ENCODE measurements around the gene NOM1. TPM values are rescaled to one million over a fixed set of nuclear protein-coding genes. Genes with fewer than 3 reads are reported as not detected.
"Not testable (repeated sequence)": the region's sequence is repeated elsewhere in the genome, so short reads cannot be mapped to it uniquely, and the experiment has no call there.

The NOM1 gene
- 10.6 and 12.6 TPM in 2 replicates for polyA plus RNA-seq (2014; cell fraction: cytosol; rRNA removed)
- 14.4 and 44.8 TPM in 2 replicates for polyA plus RNA-seq (2014; cell fraction: nucleus; rRNA removed)

DNA sequence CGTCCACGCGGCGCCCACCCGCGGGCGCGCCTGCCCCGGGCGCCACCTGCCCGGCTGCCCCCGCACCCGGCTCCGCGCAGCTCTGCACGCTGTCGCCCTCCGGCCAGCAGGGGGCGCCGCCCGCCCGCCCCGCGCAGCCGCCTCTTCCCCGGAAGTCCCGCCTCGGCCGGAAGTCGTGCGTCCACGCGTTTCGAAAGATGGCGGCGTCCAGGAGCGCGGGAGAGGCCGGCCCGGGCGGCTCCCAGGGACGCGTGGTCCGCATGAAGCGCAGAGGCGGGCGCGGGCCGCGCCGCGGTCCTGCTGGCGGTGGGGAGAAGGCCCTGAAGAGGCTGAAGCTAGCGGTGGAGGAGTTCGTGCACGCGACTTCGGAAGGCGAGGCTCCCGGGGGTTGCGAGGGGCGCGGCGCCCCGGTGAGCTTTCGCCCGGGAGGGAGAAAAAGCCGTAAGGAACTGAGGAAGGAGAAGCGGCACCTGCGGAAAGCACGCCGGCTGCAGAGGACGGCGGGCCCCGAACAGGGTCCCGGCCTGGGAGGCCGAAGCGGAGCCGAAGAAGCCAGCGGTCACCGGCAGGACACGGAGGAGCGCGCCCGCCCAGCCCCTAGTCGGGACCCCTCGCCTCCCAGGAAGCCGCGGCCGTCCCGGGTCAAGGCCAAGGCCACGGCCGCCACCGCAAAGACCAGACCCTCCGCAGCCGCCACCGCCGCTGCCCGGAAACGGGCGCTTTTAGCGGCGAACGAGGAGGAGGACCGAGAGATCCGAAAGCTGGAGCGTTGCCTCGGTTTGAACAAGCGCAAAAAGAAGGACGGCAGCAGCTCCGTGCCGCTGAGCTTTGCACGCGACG is at the start of gene NOM1:
TSS of gene NOM1 (plus strand) at position 172 of the 840 bp plus-strand sequence. CDS start at position 198, 26 bp downstream.
- peak; percentile 81 for DNase-seq (ENCODE audit: low spot score)

- DNase-seq (ENCODE audit: low spot score): not testable (repeated sequence)
Observed at GRCh38 chr7:156900093-156900492, 49.4 kb upstream of the NOM1 start.

DNA sequence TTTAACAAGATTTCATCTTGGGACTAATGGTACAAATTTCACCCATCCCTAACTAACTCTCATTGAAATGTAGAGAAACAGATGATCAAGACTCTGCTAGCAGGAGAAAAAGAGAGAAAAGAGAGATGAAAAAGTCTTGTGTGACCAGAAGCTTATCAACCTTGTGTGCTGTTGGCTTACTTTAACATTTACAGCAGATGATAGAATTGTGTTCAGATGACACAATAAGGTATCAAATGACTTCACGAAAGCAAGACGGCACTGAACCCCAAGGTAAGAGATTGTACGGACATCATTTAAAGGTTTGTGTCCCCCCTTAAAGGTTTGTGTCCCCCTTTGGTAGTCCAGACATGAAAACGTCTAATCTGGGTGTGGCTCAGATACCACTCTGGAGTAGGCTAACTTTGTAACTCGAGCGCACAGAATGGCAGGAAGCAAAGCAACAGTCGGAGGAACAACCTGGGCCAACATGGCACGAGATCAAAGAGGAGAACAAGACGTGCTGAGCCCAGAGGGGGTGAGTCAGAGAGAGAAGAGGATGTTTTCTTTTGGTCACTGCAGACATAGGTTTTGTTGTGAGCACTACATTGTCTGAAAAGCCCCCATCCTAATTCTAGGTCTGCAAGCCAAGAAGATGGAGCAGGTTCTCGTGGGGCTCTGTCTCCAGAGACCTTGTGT is 46.1 kb upstream of the NOM1 start:
- DNase-seq (ENCODE audit: low spot score): no peak

DNA sequence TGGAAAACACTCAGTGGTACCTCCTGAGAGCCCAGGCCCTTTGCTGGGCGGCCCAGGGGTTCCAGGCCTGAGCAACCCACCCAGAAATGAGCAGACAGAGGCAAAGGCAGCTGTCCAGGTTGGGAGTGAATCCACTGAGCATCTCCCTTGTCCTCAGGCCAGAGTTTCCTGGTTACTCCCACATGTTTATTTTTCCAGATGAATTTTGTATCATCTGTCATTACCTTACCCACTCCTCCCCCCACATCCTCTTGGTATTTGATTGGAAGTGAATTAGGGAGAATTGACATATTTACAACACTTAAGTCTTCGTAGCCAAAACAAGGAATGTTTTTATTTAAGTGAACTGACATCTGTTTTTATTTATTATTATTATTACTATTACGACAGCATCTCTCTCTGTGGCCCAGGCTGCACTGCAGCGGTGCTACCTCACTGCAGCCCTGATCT is 43.3 kb upstream of the NOM1 start:
- DNase-seq (ENCODE audit: low spot score): no peak

- no peak for DNase-seq (ENCODE audit: low spot score)
Observed at GRCh38 chr7:156907656-156908055, 41.9 kb upstream of the NOM1 start.

DNA sequence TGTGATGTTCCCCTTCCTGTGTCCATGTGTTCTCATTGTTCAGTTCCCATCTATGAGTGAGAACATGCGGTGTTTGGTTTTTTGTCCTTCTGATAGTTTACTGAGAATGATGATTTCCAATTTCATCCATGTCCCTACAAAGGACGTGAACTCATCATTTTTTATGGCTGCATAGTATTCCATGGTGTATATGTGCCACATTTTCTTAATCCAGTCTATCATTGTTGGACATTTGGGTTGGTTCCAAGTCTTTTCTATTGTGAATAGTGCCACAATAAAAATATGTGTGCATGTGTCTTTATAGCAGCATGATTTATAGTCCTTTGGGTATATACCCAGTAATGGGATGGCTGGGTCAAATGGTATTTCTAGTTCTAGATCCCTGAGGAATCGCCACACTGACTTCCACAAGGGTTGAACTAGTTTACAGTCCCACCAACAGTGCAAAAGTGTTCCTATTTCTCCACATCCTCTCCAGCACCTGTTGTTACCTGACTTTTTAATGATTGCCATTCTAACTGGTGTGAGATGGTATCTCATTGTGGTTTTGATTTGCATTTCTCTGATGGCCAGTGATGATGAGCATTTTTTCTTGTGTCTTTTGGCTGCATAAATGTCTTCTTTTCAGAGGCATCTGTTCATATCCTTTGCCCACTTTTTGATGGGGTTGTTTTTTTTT is 39.8 kb upstream of the NOM1 start:
- DNase-seq (ENCODE audit: low spot score): not testable (repeated sequence)

DNA sequence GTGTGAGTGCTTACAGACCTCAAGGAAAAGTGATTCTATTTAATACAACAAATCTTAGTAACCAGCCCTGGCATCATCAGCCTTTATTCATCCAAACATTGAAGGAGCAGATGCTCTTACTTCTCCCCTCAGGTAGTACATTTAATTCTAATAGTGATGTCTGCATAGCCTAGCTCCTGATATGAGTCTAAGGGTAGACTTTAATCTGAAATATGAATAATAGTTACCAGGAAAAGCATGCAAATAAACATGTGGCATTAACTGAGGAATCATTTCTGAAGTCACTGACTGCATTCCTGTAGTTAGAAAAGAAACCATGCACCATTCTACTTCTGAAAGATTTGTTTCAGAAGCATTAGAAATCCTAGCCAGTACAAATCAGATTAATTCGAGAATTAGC is 30.9 kb upstream of the NOM1 start:
- DNase-seq (ENCODE audit: low spot score): no peak

DNA sequence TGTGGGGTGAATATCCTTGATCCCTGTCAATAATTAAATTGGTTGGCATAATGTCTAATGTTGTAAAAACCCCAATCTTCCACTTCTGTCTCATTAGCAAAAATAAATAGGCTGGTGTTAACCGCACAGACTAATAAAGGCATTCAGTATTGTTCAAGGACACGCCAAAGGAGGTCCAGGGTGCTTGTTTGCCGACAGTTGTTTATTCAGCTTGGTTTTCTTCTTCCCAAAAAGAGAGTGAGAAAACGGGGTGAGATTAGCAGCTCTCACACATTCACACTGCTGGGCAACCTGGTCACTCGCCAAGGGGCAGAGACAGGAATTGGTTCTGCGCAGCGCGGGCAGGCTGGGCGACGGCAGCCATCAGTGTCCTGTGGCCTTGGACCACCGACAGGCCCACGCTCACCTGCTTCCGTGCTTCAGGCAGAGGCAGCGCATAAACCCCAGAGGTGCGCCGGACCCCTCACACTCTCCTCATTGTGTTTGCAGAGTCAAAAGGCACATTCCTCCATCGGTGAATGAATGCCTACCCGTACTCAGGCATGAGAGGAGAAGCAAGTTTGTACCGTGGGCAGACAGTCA is 30.3 kb upstream of the NOM1 start:
- DNase-seq (ENCODE audit: low spot score): no peak

- no peak for DNase-seq (ENCODE audit: low spot score)
Observed at GRCh38 chr7:156920076-156920475, 29.4 kb upstream of the NOM1 start.

GRCh38 chr7:156920487-156921373 is 28.8 kb upstream of the NOM1 start:
- not testable (repeated sequence) for DNase-seq (ENCODE audit: low spot score)

- not testable (repeated sequence) for DNase-seq (ENCODE audit: low spot score)
Observed at GRCh38 chr7:156922304-156922703, 27.2 kb upstream of the NOM1 start.

- not testable (repeated sequence) for DNase-seq (ENCODE audit: low spot score)
Observed at GRCh38 chr7:156925821-156926220, 23.7 kb upstream of the NOM1 start.

DNA sequence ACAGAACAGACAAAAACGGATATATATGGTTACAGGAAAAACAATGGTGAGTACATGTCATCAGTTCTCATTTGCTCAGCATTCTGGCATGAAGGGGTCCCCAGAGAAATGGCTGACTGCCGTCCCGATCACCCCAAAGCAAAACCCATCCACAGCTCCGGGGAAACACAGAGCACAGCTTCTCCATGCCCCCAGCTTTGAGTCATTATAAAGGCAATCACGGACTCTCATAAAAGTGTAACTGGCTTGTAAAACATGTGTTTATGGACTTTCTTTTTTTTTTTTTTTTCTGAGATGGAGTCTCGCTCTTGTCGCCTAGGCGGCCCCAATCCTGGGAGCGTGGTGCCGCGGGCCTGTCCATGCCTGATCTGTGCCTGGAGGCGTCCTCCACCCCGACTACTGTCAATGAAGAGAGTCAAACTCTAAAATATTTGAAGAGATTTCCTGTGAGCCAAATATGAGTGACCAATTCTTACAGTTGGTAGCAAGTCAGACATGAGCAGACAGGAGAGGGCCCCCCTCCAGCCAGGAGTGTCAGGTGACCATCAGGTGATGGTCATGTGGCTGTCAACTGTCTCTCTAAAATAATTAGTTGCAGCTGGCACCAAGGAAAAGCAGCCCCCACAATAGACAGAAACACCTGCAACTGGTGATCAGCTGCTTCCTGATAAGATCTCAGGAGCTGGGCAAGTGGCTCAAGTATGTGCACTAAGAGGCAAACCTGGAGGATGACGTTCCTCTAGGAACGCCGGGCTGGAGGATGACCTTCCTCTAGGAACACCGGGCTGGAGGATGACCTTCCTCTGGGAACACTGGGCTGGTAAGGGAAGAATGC is 21.7 kb upstream of the NOM1 start:
- DNase-seq (ENCODE audit: low spot score): peak; percentile 48

DNA sequence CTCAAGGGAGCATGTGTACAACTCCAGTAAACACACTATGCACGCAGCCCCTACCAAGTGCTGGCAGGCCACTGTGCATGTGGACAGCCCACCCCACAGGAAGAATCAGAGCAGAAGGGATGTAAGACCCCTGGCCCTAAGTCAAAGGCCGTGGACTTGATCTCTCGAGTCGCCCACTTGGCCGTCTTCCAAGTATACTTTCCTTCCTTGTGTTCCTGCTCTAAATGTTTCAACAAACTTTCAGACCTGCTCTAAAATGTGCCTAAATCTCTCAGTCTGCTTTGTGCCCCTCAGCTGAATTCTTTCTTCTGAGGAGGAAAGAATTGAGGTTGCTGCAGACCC is 21.1 kb upstream of the NOM1 start:
- no peak for DNase-seq (ENCODE audit: low spot score)

GRCh38 chr7:156929789-156930539 is 19.5 kb upstream of the NOM1 start:
- no peak for DNase-seq (ENCODE audit: low spot score)

DNA sequence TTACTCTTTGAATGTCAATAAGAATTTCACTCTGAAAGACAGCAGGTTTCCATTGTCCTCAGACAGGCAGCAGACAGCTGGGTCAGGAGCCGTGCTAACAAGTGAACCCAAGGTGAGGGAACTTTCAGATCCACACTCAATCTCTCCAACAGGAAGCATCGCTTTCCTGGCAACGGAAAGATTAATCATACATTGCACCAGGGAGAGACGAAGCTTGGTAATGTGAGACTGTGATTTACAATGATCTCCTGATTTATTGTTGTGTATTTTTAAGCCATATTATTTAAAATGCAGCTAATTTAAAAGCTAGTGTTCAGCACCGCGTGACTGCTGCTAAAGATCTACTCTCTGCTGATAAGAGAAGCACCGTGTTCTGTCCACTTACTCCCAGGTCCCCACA is 17.5 kb upstream of the NOM1 start:
- DNase-seq (ENCODE audit: low spot score): no peak

GRCh38 chr7:156935250-156935649 is 14.3 kb upstream of the NOM1 start:
- no peak for DNase-seq (ENCODE audit: low spot score)

- DNase-seq (ENCODE audit: low spot score): not testable (repeated sequence)
Observed at GRCh38 chr7:156936766-156937165, 12.7 kb upstream of the NOM1 start.

Data from SK-N-DZ (cell line).